ENCODE measurements around the gene EPB41L4A. TPM values are rescaled to one million over a fixed set of nuclear protein-coding genes. Genes with fewer than 3 reads are reported as not detected.

Gene EPB41L4A
- total RNA-seq, 4 donors from 2014 or later, result 10.1 to 32.9 (median 11.6) TPM

GRCh38 chr5:112384523-112384922 is 34.6 kb downstream of the EPB41L4A start:
- WGBS, 2 donors (ENCODE audit: low coverage in 1 of 2), result 79 to 85% methylated on average over 3 of the region's 3 CpGs
- DNase-seq, result no peak
- Histone ChIP-seq H3K27ac (no peak overlapping the region), H3K36me3 (no peaks in the 10 kb centered on the region), H3K4me1 (no peaks in the 10 kb centered on the region), H3K4me3 (no peak overlapping the region), H3K27me3 (no peaks in the 10 kb centered on the region), H3K9me3 (no peaks in the 10 kb centered on the region)
- intact Hi-C loops (cut with DNase I; ENCODE audit: low total_unique reads) (no loop called here), in situ Hi-C loops (cut with MboI; ENCODE audit: low pct_ligation_motif_present in 1 of 4, low pct_unique_long_range_greater_than_20kb in 1 of 4, low sequenced_read_pairs in 3 of 4) (no loop called here)
- TF ChIP-seq, protein P1, sequence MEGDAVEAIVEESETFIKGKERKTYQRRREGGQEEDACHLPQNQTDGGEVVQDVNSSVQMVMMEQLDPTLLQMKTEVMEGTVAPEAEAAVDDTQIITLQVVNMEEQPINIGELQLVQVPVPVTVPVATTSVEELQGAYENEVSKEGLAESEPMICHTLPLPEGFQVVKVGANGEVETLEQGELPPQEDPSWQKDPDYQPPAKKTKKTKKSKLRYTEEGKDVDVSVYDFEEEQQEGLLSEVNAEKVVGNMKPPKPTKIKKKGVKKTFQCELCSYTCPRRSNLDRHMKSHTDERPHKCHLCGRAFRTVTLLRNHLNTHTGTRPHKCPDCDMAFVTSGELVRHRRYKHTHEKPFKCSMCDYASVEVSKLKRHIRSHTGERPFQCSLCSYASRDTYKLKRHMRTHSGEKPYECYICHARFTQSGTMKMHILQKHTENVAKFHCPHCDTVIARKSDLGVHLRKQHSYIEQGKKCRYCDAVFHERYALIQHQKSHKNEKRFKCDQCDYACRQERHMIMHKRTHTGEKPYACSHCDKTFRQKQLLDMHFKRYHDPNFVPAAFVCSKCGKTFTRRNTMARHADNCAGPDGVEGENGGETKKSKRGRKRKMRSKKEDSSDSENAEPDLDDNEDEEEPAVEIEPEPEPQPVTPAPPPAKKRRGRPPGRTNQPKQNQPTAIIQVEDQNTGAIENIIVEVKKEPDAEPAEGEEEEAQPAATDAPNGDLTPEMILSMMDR (IDR thresholded peaks at IDR 0.05), result no peak
- TF ChIP-seq EP300 (IDR thresholded peaks at IDR 0.05; ENCODE audit: low read depth), result no peak
- no peak for TF ChIP-seq POLR2A (IDR thresholded peaks at IDR 0.05)
- no peak for TF ChIP-seq POLR2AphosphoS5 (IDR thresholded peaks at IDR 0.05)

- Histone ChIP-seq H3K36me3 (no peaks in the 10 kb centered on the region), H3K9me3 (no peaks in the 10 kb centered on the region), H3K27me3 (no peaks in the 10 kb centered on the region), H3K4me3 (no peak overlapping the region), H3K4me1 (no peaks in the 10 kb centered on the region), H3K27ac (no peak overlapping the region)
- 45 to 79% methylated on average over 2 of the region's 2 CpGs for whole genome bisulfite sequencing, 2 donors (ENCODE audit: low coverage in 1 of 2)
- no peak for TF ChIP-seq EP300 (IDR thresholded peaks at IDR 0.05; ENCODE audit: low read depth)
- TF ChIP-seq, protein P1 (IDR thresholded peaks at IDR 0.05), result no peak
- TF ChIP-seq POLR2AphosphoS5 (IDR thresholded peaks at IDR 0.05), result no peak
- TF ChIP-seq POLR2A (IDR thresholded peaks at IDR 0.05), result no peak
- intact Hi-C loops (cut with DNase I; ENCODE audit: low total_unique reads), result no loop called here
- no peak for DNase-seq
- in situ Hi-C loops (cut with MboI; ENCODE audit: low pct_ligation_motif_present in 1 of 4, low pct_unique_long_range_greater_than_20kb in 1 of 4, low sequenced_read_pairs in 3 of 4), result no loop called here
Measured at GRCh38 chr5:112382886-112383285, 36.2 kb downstream of the EPB41L4A start.

DNA sequence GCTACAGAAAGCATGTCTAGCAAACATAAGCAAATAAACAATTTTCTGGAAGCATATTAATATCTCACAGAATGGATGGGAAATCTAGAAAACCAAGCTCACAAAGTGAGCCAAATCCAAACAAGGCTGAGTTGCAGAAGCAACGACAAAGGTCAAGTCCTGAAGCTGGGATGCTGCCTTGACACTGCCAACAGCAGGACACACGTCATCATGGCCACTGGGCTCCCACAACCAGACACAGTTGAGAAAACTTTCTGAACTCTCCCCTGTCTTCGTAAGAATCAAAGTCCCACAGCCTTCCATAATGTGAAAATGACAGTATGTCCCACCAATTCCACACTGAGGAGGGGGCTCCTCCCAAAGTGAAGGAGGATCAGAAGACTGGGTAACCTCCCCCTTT is 37.6 kb downstream of the EPB41L4A start:
- in situ Hi-C loops (cut with MboI; ENCODE audit: low pct_ligation_motif_present in 1 of 4, low pct_unique_long_range_greater_than_20kb in 1 of 4, low sequenced_read_pairs in 3 of 4), result no loop called here
- intact Hi-C loops (cut with DNase I; ENCODE audit: low total_unique reads), result no loop called here
- no peaks in the 10 kb centered on the region for H3K9me3 ChIP-seq
- H3K27me3 ChIP-seq, result no peaks in the 10 kb centered on the region
- H3K27ac ChIP-seq, result no peak overlapping the region
- no peak for DNase-seq
- no peaks in the 10 kb centered on the region for H3K36me3 ChIP-seq
- H3K4me1 ChIP-seq, result no peaks in the 10 kb centered on the region
- no peak for TF ChIP-seq POLR2A (IDR thresholded peaks at IDR 0.05)
- TF ChIP-seq, protein P1 (IDR thresholded peaks at IDR 0.05), result no peak
- TF ChIP-seq EP300 (IDR thresholded peaks at IDR 0.05; ENCODE audit: low read depth), result no peak
- TF ChIP-seq POLR2AphosphoS5 (IDR thresholded peaks at IDR 0.05), result no peak
- no peak overlapping the region for H3K4me3 ChIP-seq
- WGBS, 2 donors (ENCODE audit: low coverage in 1 of 2), result 74 to 100% methylated on average over 1 to 3 of the region's 3 CpGs

GRCh38 chr5:112379542-112380325 is 39.3 kb downstream of the EPB41L4A start:
- TF ChIP-seq EP300 (IDR thresholded peaks at IDR 0.05; ENCODE audit: low read depth), result no peak
- TF ChIP-seq POLR2A (IDR thresholded peaks at IDR 0.05), result no peak
- no peak overlapping the region for H3K4me3 ChIP-seq
- WGBS, 2 donors (ENCODE audit: low coverage in 1 of 2), result 64 to 67% methylated on average over 4 to 5 of the region's 5 CpGs
- no peaks in the 10 kb centered on the region for H3K4me1 ChIP-seq
- DNase-seq, result no peak
- in situ Hi-C loops (cut with MboI; ENCODE audit: low pct_ligation_motif_present in 1 of 4, low pct_unique_long_range_greater_than_20kb in 1 of 4, low sequenced_read_pairs in 3 of 4) (no loop called here), intact Hi-C loops (cut with DNase I; ENCODE audit: low total_unique reads) (no loop called here)
- no peaks in the 10 kb centered on the region for H3K36me3 ChIP-seq
- H3K27me3 ChIP-seq, result no peaks in the 10 kb centered on the region
- no peaks in the 10 kb centered on the region for H3K9me3 ChIP-seq
- no peak overlapping the region for H3K27ac ChIP-seq

Measured in transverse colon (tissue), 4 donors.